Activated CD4-positive, alpha-beta T cell treated with anti-CD3 and anti-CD28 coated beads, Interleukin-2, amount 10 ng/mL, durations not matched to agents 7 days and 5 days (primary cell): Measurements from ENCODE around the gene EDAR. TPM values are rescaled to one million over a fixed set of nuclear protein-coding genes. Genes with fewer than 3 reads are reported as not detected.

Experiments used
- CTCF ChIA-PET: fragments of 350-600 bp; sonication (Branson Sonifier 250); formaldehyde crosslinking; loops from one replicate; lab custom pipeline; 2021; ENCODE audit warnings: antibody characterized with exemption; lab: Charles Lee
- POLR2A ChIA-PET: fragments of 350-600 bp; sonication (Branson Sonifier 250); formaldehyde crosslinking; loops from one replicate; lab custom pipeline; 2021; ENCODE audit warnings: antibody characterized with exemption; lab: Charles Lee
- DNase-seq: peaks from one replicate; pipeline ENCODE4 v3.0.0-alpha.2; 2020
- H3K27ac Mint-ChIP-seq: one replicate; pipeline ENCODE4 v1.8.0; 2021; ENCODE audit warnings: mild to moderate bottlenecking, moderate library complexity, mixed read lengths
- H3K27me3 Mint-ChIP-seq: one replicate; pipeline ENCODE4 v1.8.0; 2021; ENCODE audit warnings: mixed read lengths
- H3K36me3 Mint-ChIP-seq: one replicate; pipeline ENCODE4 v1.8.0; 2021; ENCODE audit warnings: low read depth, mixed read lengths
- H3K4me1 Mint-ChIP-seq: one replicate; pipeline ENCODE4 v1.8.0; 2021; ENCODE audit warnings: mixed read lengths
- H3K4me3 Mint-ChIP-seq: one replicate; pipeline ENCODE4 v1.8.0; 2021; ENCODE audit warnings: mild to moderate bottlenecking, moderate library complexity, mixed read lengths
- H3K9me3 Mint-ChIP-seq: one replicate; pipeline ENCODE4 v1.8.0; 2021; ENCODE audit warnings: mixed read lengths
- total RNA-seq, 2 experiments: library from RNA; stranded (reverse); gene quantifications; one replicate each; pipeline ENCODE4 v1.2.3, GENCODE V29; 2021

The EDAR gene
- total RNA-seq, 2 experiments from 2014 or later, result 0.87 TPM

DNA sequence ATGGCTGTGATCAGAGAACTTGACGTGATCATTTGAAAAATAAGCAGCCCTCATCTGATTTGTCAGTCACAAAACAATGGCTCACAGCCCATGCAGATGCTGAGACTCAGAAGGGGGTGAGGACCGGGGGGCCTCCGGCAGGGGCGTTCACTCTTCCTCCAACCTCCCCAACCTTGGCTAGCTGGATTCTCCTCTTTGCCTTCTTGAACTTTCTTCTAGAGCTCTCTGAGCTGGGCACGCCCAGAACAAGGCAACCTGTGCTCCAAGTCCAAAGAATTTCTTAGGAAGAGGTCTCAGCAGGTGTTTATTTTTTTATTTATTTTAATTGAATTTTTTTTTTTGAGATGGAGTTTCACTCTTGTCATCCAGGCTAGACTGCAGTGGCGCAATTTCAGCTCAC lies 16.4 kb downstream of the EDAR start:
- no peaks in the 10 kb centered on the region for H3K36me3 Mint-ChIP-seq
- peaks cover 47% of the 10 kb centered on the region for H3K4me1 Mint-ChIP-seq
- no peak for DNase-seq
- H3K4me3 Mint-ChIP-seq, result no peak overlapping the region
- CTCF ChIA-PET, result interaction anchor here (1.9 kb wide), 1 partner anchor 14 kb away, joined by 6 read pairs; no protein-coding TSS in a partner anchor
- no peaks in the 10 kb centered on the region for H3K9me3 Mint-ChIP-seq
- POLR2A ChIA-PET, result no interaction called here
- no peaks in the 10 kb centered on the region for H3K27me3 Mint-ChIP-seq
- H3K27ac Mint-ChIP-seq, result no peak overlapping the region

DNA sequence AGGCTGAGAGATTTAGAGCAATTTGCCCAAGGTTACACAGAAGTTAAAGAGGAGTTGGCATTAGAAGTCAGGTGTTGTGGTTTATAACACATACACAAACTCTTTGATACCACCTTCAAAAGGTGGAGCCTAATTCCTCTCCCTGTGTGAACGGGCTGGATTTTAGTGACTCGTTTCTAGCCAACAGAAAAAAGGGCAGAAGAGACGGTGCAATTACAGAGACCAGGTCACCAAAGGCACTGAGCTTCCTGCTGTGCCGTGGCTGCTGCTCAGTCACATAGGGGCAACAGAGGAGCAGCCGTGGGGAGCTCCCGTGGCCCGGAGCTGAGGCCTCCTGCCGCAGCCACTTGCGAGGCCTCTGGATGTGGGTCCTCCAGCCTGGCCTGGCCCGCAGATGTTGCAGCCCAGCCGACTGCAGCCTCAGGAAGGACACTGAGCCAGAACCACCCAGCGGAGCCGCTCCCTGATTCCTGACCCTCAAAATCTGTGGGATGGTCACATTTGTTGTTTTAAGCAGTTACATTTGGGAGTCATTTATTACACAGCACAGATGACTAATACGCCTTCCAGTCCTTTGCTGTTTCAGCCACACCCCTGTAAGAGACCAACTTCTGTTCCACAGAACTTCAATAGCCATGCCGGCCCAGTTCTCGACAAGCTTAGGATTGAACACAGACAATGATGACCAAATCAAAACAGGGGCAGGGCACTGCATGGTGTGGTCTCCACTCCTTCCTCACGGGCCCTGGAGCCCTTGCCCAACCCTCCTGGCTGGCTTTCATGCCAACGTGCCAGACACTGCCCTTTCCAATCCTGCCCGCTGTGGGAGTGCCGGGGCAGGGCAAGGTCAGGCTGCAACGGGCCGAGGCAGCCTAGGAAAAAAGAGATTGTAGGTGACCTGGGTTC lies 17.1 kb downstream of the EDAR start:
- Mint-ChIP-seq H3K4me3 (no peak overlapping the region), H3K9me3 (no peaks in the 10 kb centered on the region), H3K27me3 (no peaks in the 10 kb centered on the region), H3K36me3 (no peaks in the 10 kb centered on the region), H3K4me1 (peaks cover 55% of the 10 kb centered on the region), H3K27ac (peak overlapping the region; percentile 46)
- ChIA-PET CTCF (interaction anchor here (0.6 to 1.9 kb wide), 2 partner anchors 15 to 16 kb away, joined by 3 to 6 read pairs; no protein-coding TSS in a partner anchor), POLR2A (no interaction called here)
- no peak for DNase-seq

DNA sequence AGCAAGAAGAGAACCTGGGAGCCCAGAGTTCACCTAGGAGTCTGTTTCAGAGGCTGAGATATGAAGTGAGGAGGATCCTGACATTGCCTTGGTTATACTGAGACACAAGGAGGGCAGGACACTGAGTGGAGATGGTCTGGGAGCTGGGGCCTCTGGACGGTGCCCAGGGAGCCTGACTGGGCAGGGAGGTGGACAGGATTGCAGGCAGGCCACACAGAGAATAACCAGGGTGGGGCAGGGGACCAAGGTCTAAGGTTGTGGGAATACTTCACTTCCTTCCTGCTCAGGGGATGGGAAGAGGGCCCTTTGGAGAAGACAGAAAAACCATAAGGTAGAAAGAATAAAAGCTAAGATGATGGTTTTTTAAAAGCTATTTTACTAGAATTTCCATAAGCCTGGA lies 18.7 kb downstream of the EDAR start:
- Mint-ChIP-seq H3K36me3 (no peaks in the 10 kb centered on the region), H3K4me1 (peaks cover 65% of the 10 kb centered on the region), H3K27ac (no peak overlapping the region), H3K27me3 (no peaks in the 10 kb centered on the region), H3K4me3 (no peak overlapping the region), H3K9me3 (no peaks in the 10 kb centered on the region)
- DNase-seq, result no peak
- ChIA-PET POLR2A (no interaction called here), CTCF (no interaction called here)

DNA sequence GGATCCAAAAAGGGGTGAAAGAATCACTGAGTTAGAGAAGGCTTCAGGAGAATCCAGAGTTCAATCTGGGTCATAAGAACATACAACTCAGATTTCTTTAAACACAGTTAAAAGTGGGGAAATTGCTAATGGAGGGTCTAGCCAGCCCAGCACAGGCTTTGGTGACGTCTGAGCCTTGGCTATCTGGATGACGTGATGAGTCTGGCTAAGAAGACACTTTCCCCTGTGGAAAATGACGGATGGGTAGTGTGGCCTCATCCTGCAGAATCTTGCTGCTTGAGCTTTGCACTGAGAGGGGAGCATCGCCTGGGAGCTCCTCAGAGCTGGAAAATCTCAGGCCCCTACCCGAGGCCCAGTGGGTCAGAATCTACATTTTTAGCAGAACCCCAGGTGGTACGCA lies 19.2 kb downstream of the EDAR start:
- Mint-ChIP-seq H3K27me3 (no peaks in the 10 kb centered on the region), H3K27ac (no peak overlapping the region), H3K9me3 (no peaks in the 10 kb centered on the region), H3K36me3 (no peaks in the 10 kb centered on the region), H3K4me3 (no peak overlapping the region), H3K4me1 (peaks cover 66% of the 10 kb centered on the region)
- ChIA-PET CTCF (interaction anchor here (0.6 kb wide), 1 partner anchor 56 kb away, joined by 3 read pairs; no protein-coding TSS in a partner anchor), POLR2A (no interaction called here)
- no peak for DNase-seq

DNA sequence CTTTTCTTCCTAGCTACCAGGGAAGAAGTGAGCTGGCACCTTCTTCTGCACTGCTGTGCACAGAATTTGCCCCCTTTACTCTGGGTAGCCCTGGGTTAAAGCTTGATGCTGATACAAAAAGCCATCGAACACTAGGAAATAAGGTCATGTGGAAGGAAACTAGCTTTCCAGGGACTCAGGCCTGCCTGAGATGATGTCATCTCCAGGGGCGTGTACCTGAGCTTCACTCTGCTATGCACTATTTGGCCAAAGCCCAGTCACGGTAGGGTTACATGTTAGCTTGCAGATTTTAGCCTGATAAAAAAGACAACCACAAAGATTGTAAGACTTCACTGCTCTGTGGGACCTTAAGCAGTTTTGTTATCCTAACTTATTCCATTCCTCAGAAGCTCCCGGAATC lies 20.4 kb downstream of the EDAR start:
- Mint-ChIP-seq H3K4me3 (no peak overlapping the region), H3K27ac (no peak overlapping the region), H3K4me1 (peaks cover 72% of the 10 kb centered on the region), H3K27me3 (no peaks in the 10 kb centered on the region), H3K36me3 (no peaks in the 10 kb centered on the region), H3K9me3 (no peaks in the 10 kb centered on the region)
- no peak for DNase-seq
- POLR2A ChIA-PET, result interaction anchor here (0.6 kb wide), 1 partner anchor 41 kb away, joined by 5 read pairs; no protein-coding TSS in a partner anchor
- CTCF ChIA-PET, result interaction anchor here (1.0 to 1.8 kb wide), 8 partner anchors 9 to 542 kb away, joined by 3 to 7 read pairs (median 4); no protein-coding TSS in a partner anchor

DNA sequence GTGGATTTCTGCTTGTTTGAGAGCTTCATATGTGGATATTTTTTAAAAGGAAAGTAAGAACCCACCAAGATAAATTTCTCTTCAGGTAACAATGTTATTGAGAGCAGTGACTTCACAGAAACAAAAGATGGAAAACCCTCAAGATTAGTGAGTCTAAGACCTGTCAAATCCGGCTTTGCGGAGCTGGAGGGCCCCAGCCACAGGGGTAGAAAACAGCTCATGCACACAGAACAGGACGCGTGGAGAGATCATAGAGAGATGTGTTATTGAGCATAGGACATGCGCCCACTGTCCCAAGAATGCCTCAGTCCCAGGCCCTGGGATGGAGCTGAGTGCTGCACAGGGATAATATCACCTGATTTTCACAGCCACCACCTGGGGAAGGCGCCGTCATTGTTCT lies 21.3 kb downstream of the EDAR start:
- no peaks in the 10 kb centered on the region for H3K9me3 Mint-ChIP-seq
- H3K4me3 Mint-ChIP-seq, result no peak overlapping the region
- no peak for DNase-seq
- CTCF ChIA-PET, result interaction anchor here (1.0 to 1.8 kb wide), 7 partner anchors 10 to 542 kb away, joined by 3 to 7 read pairs (median 4); no protein-coding TSS in a partner anchor
- no peak overlapping the region for H3K27ac Mint-ChIP-seq
- H3K4me1 Mint-ChIP-seq, result peaks cover 77% of the 10 kb centered on the region
- no peaks in the 10 kb centered on the region for H3K36me3 Mint-ChIP-seq
- H3K27me3 Mint-ChIP-seq, result no peaks in the 10 kb centered on the region
- POLR2A ChIA-PET, result no interaction called here

DNA sequence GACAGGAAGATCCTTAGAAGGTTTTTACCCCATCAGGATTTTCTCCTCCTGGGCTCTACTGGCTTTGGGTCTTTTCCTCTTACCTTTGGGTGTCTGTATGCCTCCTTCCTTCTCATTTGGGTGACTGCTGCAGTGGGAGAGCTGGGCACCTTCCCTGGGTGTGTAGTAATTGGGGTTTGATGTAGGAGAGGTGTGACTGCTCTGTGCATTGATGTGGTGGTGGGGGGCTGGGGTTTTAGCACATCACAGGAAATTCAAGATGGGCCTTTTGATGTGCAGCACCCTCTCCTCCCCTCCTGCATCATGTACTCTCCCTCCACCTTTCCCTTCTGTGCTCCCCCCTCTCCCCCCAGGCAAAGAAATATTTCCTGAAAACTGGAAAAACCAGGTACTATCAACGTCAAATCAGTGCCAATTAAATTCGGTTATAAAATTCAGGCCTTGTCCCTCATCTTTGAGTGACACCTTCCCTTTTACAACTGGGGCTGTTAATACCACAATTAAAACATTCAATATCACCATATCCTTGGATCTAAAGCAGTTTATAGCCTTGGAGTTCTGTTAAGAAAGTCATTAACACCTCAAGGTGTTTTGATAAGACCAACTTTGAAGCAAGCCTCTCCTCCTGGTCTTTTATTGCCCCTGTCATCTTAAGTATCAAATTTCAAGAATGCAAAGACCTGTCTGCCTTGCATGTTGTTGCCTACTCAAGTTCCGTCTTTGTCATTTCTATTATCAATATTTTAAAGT lies 23.3 kb downstream of the EDAR start:
- Mint-ChIP-seq H3K36me3 (no peaks in the 10 kb centered on the region), H3K9me3 (no peaks in the 10 kb centered on the region), H3K27ac (peak overlapping the region; percentile 65), H3K4me3 (peak overlapping the region; percentile 55), H3K27me3 (no peaks in the 10 kb centered on the region), H3K4me1 (peaks cover 70% of the 10 kb centered on the region)
- CTCF ChIA-PET, result no interaction called here
- POLR2A ChIA-PET, result no interaction called here
- DNase-seq, result peak; percentile 67

DNA sequence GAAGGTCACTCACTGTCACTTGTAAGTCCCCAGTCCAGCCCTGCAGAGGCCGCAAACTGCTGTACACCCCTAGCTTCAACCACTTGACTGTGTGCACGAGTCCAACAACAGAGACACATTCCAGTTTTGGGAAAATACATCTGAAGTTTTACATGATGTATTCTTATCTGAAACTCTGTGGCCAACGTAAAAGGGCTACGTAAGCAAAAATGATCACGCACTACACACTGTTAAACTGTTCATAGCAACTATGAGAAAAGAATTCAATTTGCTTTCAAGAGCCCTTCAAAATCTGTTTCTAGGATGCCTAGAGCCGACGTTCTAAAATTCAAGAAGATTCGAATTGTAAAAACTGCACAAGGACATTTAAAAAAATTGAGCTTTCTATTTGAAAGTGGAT lies 26.0 kb downstream of the EDAR start:
- H3K36me3 Mint-ChIP-seq, result no peaks in the 10 kb centered on the region
- H3K4me1 Mint-ChIP-seq, result peaks cover 71% of the 10 kb centered on the region
- H3K9me3 Mint-ChIP-seq, result no peaks in the 10 kb centered on the region
- DNase-seq, result no peak
- H3K27ac Mint-ChIP-seq, result no peak overlapping the region
- H3K4me3 Mint-ChIP-seq, result no peak overlapping the region
- ChIA-PET CTCF (no interaction called here), POLR2A (no interaction called here)
- H3K27me3 Mint-ChIP-seq, result no peaks in the 10 kb centered on the region

DNA sequence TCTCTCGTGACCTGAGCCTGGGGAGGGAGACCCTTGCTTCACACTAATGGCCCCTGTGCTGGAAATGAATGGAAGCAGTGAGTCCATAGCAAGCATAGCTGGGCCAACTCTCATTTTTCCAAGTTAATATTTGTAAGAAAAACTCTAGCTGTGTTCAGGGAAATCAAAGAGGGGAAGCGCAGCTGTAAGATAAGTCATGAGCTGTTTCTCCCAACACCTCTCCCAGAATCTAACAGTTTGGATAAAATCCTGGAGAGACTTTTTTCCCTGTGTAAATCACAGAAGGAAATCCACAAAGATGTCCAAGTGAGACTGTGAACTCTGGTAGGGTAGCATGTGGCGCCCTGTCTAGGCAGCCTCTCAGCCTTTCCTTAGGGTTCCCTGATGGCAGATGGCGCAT lies 27.2 kb downstream of the EDAR start:
- no peaks in the 10 kb centered on the region for H3K27me3 Mint-ChIP-seq
- no peaks in the 10 kb centered on the region for H3K9me3 Mint-ChIP-seq
- no peak for DNase-seq
- H3K4me3 Mint-ChIP-seq, result no peak overlapping the region
- H3K27ac Mint-ChIP-seq, result no peak overlapping the region
- no peaks in the 10 kb centered on the region for H3K36me3 Mint-ChIP-seq
- CTCF ChIA-PET, result no interaction called here
- peaks cover 70% of the 10 kb centered on the region for H3K4me1 Mint-ChIP-seq
- POLR2A ChIA-PET, result no interaction called here

DNA sequence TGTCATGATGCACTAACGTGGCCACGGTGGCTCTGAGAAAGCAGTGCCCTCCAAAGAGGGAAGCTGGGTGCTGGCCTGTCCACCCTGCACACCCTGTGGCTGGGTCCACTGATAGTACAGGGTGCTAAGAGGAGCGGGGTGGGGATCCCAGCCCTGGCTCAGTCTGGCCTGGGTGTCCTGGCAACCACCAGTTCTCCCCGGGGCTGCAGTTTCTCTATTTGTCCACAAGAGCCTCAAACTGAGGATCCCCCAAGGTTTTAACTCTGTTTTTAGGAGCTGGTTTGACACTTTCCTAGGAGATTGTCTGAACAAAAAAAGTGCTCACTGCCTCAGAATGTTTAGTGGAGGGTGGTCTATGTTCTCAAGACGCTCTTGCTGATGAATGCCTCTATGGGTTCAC lies 29.0 kb downstream of the EDAR start:
- Mint-ChIP-seq H3K36me3 (peaks cover 2% of the 10 kb centered on the region), H3K27ac (peak overlapping the region; percentile 43), H3K4me1 (peaks cover 56% of the 10 kb centered on the region), H3K27me3 (no peaks in the 10 kb centered on the region), H3K4me3 (no peak overlapping the region), H3K9me3 (peaks cover 2% of the 10 kb centered on the region)
- ChIA-PET CTCF (interaction anchor here (0.6 kb wide), 1 partner anchor 28 kb away, joined by 3 read pairs; no protein-coding TSS in a partner anchor), POLR2A (no interaction called here)
- no peak for DNase-seq

DNA sequence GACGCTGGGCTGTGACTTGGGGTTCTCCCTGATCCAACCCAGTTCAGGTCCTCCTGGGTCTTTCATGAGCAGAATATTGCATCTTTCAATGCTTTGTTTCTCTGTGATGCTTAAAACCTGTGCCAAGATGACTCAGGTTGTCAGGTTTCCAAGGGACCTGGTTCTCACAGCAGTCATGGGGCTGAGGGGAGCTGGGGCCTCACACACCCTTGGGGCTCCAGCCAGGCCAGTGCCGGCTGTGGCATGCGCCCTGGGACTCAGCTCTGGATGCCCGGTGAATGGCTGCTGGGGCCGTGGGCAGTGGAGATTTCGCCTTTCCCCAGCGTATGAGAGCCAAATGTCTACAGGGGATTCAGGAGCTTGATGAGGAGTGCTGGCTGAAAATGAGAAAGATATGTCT lies 29.6 kb downstream of the EDAR start:
- H3K4me1 Mint-ChIP-seq, result peaks cover 50% of the 10 kb centered on the region
- ChIA-PET POLR2A (no interaction called here), CTCF (interaction anchor here (0.5 kb wide), 1 partner anchor 510 kb away, joined by 4 read pairs; no protein-coding TSS in a partner anchor)

DNA sequence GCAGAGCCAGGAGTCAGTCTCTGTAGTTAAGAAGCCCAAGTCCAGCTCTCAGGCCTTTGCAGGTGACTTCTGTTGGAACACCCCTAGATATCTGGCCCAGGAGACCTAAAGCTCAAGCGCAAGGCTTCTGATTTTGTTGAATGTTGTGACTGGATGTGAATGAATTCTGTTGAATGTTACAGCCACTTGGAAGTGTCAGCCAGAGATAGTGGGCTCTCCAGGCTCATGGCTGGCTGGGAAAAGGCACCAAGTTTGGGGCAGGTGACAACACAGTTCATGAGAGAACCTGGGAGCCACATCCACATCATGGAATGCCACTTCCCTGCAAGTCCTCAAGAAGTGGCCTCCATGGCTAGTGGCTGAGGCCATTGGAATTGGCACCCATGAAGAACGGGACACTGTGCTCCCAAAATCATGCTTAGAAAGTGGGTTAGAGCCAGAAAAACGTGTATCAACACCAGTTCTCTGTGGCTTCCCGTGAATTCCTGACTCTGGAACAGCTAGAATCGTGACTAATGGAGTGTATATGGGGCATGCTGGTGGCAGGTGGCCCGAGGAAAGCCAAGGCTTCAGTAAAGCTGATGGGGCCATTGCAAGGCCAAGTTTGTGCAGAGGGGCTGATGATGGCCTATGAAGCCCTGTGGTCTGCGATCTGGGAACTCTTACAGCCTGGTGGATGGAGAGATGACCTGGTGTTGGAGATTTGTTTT lies 30.2 kb downstream of the EDAR start:
- peaks cover 2% of the 10 kb centered on the region for H3K36me3 Mint-ChIP-seq
- CTCF ChIA-PET, result interaction anchor here (0.5 to 1.3 kb wide), 2 partner anchors 10 to 510 kb away, joined by 4 read pairs; no protein-coding TSS in a partner anchor
- H3K27me3 Mint-ChIP-seq, result no peaks in the 10 kb centered on the region
- H3K4me3 Mint-ChIP-seq, result no peak overlapping the region
- POLR2A ChIA-PET, result no interaction called here
- peak overlapping the region; percentile 74 for H3K27ac Mint-ChIP-seq
- H3K9me3 Mint-ChIP-seq, result peaks cover 2% of the 10 kb centered on the region
- DNase-seq, result no peak
- H3K4me1 Mint-ChIP-seq, result peaks cover 44% of the 10 kb centered on the region

More for the DNA sequence above, 29.6 kb downstream of the EDAR start:
- H3K27me3 Mint-ChIP-seq, result no peaks in the 10 kb centered on the region
- H3K9me3 Mint-ChIP-seq, result peaks cover 2% of the 10 kb centered on the region
- DNase-seq, result no peak
- H3K27ac Mint-ChIP-seq, result no peak overlapping the region
- H3K4me3 Mint-ChIP-seq, result no peak overlapping the region
- peaks cover 2% of the 10 kb centered on the region for H3K36me3 Mint-ChIP-seq
